Esophagus muscularis mucosa (tissue), 4 donors: ENCODE measurements around the gene URI1. TPM values are rescaled to one million over a fixed set of nuclear protein-coding genes. Genes with fewer than 3 reads are reported as not detected.

Experiments
- DNase-seq: peaks from one replicate; pipeline ENCODE4 v3.0.0-alpha.2; 2017; ENCODE audit errors: extremely low spot score
- H3K27ac ChIP-seq, 4 donors: fragments of 200-600 bp; sonication (generic); replicated peaks in 1 of 4; 1 replicate in 3 of 4; 2 replicates in 1 of 4; pipeline ENCODE4 v1.5.1; 2016 to 2019; ENCODE audit warnings: mild to moderate bottlenecking in 1 of 4
- H3K27me3 ChIP-seq, 4 donors: fragments of 200-600 bp; sonication (generic); one replicate each; pipeline versions ENCODE4 v1.5.1 to v1.6.0; 2016 to 2019
- H3K36me3 ChIP-seq, 4 donors: fragments of 200-600 bp; sonication (generic); one replicate each; pipeline ENCODE4 v1.5.1; 2016 to 2019
- H3K4me1 ChIP-seq, 4 donors: fragments of 200-600 bp; sonication (generic); one replicate each; pipeline ENCODE4 v1.5.1; 2016 to 2019
- H3K4me3 ChIP-seq, 4 donors: fragments of 200-600 bp; sonication (generic); 1 replicate in 2 of 4; 2 replicates in 2 of 4; pipeline ENCODE4 v1.5.1; 2016 to 2019; ENCODE audit warnings: mild to moderate bottlenecking in 4 of 4, moderate library complexity in 1 of 4
- H3K9me3 ChIP-seq, 4 donors: fragments of 200-600 bp; sonication (generic); 1 replicate in 3 of 4; 2 replicates in 1 of 4; pipeline ENCODE4 v1.5.1; 2016 to 2019
- EP300 ChIP-seq: sonication (generic); formaldehyde crosslinking; IDR thresholded peaks from one replicate; pipeline ENCODE4 v1.6.1; 2017; ENCODE audit warnings: antibody characterized with exemption
- POLR2A ChIP-seq: fragments of 450-650 bp; IDR thresholded peaks from one replicate; pipeline ENCODE4 v1.6.1; 2017; ENCODE audit warnings: antibody characterized with exemption, moderate library complexity, mild to moderate bottlenecking, low read depth
- POLR2AphosphoS5 ChIP-seq, 2 donors: sonication (generic); formaldehyde crosslinking; IDR thresholded peaks; one replicate each; pipeline ENCODE4 v1.6.1; 2017; ENCODE audit warnings: antibody characterized with exemption in 2 of 2
- WGBS: methylation state at CpG from one replicate; pipeline ENCODE4 v1.1.5; 2018; 5-methylcytosine and 5-hydroxymethylcytosine counted together
- intact Hi-C: fragments of 100-400 bp; cut with DNase I; formaldehyde crosslinking; loops from one replicate; pipeline ENCODE4 v1.15.1; 2023
- total RNA-seq, 4 donors: library from RNA; depleted of rRNA; stranded (reverse); fragments of >200 nt; gene quantifications; one replicate each; pipeline versions ENCODE4 v1.1.0 to v1.2.1, GENCODE V29; 2016
- TF ChIP-seq, protein P1 (sequence below), 3 experiments: fragments of 200-600 bp in 2 of 3; fragments of 450-650 bp in 1 of 3; sonication (generic) in 2 of 3; IDR thresholded peaks; one replicate each; pipeline ENCODE4 v1.5.1; 2017 to 2019; ENCODE audit warnings: antibody characterized with exemption in 3 of 3, mild to moderate bottlenecking in 2 of 3, moderate library complexity in 1 of 3

Gene URI1
- total RNA-seq, 4 donors from 2014 or later, result 56.4 to 67.8 (median 59.8) TPM

DNA sequence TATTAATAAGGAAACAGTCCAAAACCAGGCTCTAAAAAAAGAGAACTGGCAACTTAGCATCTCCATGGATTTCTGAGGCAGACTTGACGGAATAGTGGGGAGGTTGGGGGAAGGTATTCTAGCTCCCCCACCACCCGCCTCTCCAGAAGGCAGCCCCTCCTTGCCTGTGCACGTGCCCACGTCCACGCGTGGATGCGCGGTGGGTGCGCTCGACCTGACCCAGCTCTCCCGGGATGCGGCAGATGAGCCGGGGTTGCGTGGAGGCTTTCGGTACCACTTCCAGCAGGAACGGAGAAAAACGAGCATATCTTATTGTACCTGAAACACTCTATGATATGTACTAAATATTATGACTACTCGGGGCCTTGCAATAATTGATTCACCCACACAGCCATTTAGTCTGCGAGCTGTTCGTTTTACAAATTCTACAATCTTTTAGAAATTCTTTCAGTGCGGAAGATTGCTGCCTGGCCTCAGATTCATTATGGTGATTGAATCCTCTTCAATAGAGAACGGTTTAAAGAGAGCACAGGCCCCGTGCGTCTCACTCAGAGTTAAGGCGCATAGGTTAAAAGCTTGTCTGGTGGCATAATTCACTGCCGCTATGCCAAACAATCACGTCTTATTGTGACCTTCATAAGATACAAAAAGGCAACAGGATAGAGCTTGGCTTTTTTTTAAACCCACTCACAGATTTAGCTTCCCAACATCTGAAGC is 117.9 kb downstream of the URI1 start:
- intact Hi-C loops, result no loop called here
- TF ChIP-seq, protein P1, sequence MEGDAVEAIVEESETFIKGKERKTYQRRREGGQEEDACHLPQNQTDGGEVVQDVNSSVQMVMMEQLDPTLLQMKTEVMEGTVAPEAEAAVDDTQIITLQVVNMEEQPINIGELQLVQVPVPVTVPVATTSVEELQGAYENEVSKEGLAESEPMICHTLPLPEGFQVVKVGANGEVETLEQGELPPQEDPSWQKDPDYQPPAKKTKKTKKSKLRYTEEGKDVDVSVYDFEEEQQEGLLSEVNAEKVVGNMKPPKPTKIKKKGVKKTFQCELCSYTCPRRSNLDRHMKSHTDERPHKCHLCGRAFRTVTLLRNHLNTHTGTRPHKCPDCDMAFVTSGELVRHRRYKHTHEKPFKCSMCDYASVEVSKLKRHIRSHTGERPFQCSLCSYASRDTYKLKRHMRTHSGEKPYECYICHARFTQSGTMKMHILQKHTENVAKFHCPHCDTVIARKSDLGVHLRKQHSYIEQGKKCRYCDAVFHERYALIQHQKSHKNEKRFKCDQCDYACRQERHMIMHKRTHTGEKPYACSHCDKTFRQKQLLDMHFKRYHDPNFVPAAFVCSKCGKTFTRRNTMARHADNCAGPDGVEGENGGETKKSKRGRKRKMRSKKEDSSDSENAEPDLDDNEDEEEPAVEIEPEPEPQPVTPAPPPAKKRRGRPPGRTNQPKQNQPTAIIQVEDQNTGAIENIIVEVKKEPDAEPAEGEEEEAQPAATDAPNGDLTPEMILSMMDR (IDR thresholded peaks at IDR 0.05), result no peak
- TF ChIP-seq POLR2AphosphoS5 (IDR thresholded peaks at IDR 0.05) (no peak), POLR2A (no peak), EP300 (no peak)
- no peaks in the 10 kb centered on the region for H3K36me3 ChIP-seq
- H3K4me3 ChIP-seq, result no peak overlapping the region
- H3K27me3 ChIP-seq, result peaks cover 0 to 37% (median 8%) of the 10 kb centered on the region in 4 donors
- H3K27ac ChIP-seq, result no peak overlapping the region
- DNase-seq, result no peak
- 73% methylated on average over 27 of the region's 27 CpGs for WGBS
- H3K9me3 ChIP-seq, result no peaks in the 10 kb centered on the region
- H3K4me1 ChIP-seq, result no peaks in the 10 kb centered on the region

DNA sequence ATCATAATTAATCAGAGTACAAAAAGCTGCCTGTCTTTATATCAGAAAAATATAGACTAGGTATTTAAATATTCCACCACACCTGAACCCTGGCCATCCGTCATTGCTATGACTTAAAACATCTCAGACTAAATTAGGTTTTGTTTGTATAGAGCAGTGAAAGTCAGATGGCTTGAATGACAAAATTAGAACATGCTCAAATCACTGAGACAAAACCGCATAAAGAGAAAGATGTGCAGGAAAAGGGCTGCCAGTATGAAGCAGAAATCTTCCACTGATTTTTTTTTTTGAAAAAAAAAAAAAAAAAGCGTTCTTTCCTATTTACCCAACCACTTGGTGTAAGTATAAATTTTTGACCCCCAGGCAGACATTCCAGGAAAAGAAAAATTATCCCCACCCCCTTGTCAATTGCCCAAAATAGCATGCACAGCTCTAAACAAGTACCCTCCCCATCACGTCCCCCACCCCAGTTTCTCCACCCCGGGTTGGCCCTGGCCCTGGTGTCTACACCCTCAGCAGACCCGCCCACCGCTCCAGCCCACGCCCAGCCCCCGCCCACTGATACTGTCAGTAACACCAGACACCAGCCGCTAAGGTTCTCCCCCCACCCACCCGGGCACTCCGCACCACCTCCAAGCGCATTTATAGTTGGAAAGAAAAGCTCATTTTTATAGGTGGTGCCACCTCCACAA is 118.6 kb downstream of the URI1 start:
- WGBS, result 61% methylated on average over 13 of the region's 13 CpGs
- intact Hi-C loops, result no loop called here
- DNase-seq, result no peak
- Histone ChIP-seq H3K4me1 (no peaks in the 10 kb centered on the region), H3K36me3 (no peaks in the 10 kb centered on the region), H3K9me3 (no peaks in the 10 kb centered on the region), H3K27ac (no peak overlapping the region), H3K4me3 (no peak overlapping the region), H3K27me3 (peaks cover 0 to 44% (median 8%) of the 10 kb centered on the region in 4 donors)
- no peak for TF ChIP-seq POLR2AphosphoS5 (IDR thresholded peaks at IDR 0.05)
- TF ChIP-seq POLR2A, result no peak

DNA sequence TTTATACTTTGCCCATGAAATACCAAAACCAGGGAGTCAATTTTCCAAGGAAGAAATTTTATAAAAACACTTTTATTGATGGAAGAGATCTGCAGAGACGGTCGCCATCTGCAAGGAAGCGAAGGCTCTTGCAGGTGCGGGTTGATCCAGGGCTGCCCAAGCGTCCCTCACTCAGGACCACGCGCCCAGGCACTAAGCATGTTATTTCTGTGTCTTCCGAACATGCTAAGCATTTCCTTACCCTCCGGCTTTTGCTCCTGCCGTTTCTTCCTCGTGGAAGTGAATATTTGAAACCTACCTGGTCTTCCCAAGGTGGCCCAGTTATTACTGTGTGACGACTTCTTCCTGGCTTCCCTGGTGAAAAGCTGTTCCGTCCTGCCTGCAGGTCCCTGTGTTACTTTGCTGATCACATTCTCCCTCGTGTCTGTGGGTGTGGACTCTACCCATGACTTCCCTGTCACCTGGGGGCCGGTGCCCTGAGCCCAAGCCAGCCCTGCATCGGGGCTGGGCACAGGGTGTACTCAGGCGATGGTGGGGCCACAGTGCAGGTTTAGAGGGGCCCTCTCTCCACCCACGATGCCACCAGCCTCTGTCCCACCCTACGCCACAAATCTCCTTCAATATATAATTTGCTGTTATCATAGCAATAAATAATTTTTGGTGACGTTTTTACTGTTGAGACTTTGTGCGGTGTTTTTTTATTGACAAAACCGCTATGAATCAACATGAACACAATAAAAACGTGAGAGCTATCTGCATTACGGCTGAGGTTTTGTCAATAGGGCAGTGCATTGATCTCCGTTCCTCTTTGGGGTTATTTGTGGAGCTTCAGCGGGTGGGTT is 119.4 kb downstream of the URI1 start:
- DNase-seq, result no peak
- no peak for TF ChIP-seq POLR2AphosphoS5 (IDR thresholded peaks at IDR 0.05)
- TF ChIP-seq, protein P1 (IDR thresholded peaks at IDR 0.05), result no peak
- no peak for TF ChIP-seq EP300
- TF ChIP-seq POLR2A, result no peak
- Histone ChIP-seq H3K36me3 (no peaks in the 10 kb centered on the region), H3K9me3 (no peaks in the 10 kb centered on the region), H3K27ac (no peak overlapping the region), H3K27me3 (peaks cover 0 to 44% (median 8%) of the 10 kb centered on the region in 4 donors), H3K4me3 (no peak overlapping the region), H3K4me1 (no peaks in the 10 kb centered on the region)
- intact Hi-C loops, result no loop called here
- WGBS, result 84% methylated on average over 26 of the region's 26 CpGs

DNA sequence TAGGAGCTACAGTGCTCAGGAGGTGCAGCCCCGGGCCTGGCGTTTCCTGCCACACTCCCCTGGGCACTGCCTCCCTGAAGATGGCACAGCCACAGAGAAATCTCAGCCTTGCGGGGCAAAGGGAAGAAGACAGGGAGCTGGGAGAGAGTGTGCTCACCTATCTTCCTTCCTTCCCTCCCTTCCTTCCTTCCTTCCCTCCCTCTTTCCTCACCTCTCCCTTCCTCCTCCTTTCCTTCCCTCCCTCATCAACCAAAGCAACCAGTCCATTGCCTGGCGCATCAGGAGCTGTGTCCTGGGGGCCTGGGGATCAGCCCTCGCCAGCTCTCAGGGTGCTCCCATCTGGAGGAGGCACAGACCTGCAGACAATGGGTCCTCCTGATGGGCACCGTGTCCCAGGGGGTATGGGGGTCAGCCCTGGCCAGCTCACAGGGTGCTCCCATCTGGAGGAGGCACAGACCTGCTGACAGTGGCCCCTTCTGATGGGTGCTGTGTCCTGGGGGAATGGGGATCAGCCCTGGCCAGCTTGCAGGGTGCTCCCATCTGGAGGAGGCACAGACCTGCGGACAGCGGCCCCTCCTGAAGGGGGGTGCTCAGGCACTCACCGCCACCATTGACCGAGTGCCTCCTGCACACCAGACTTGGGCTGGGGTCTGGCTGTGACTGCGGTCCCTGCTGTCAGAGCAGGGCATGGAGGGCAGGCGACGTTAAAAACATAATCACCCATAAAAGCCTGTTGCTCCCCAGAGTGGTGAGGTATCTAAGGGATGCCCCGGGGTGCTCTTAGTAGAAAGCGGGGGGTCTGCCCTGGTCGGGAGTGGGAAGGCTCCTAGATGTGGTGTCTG is 120.2 kb downstream of the URI1 start:
- no peak for DNase-seq
- peaks cover 0 to 44% (median 8%) of the 10 kb centered on the region in 4 donors for H3K27me3 ChIP-seq
- no peaks in the 10 kb centered on the region for H3K9me3 ChIP-seq
- H3K36me3 ChIP-seq, result no peaks in the 10 kb centered on the region
- no peak for TF ChIP-seq POLR2A
- TF ChIP-seq, protein P1 (IDR thresholded peaks at IDR 0.05), result no peak
- TF ChIP-seq POLR2AphosphoS5 (IDR thresholded peaks at IDR 0.05), result no peak
- no peak for TF ChIP-seq EP300
- no peak overlapping the region for H3K27ac ChIP-seq
- 83% methylated on average over 9 of the region's 16 CpGs for WGBS
- no peak overlapping the region for H3K4me3 ChIP-seq
- H3K4me1 ChIP-seq, result no peaks in the 10 kb centered on the region
- intact Hi-C loops, result no loop called here
